NCI-H2227 (cell line): ENCODE data around the gene TSR3.
A peak's percentile ranks its signal among the peaks of the same experiment; 100 is the strongest.

ENCODE experiments used
- DNase-seq: peaks from one replicate; lab custom pipeline; 2025; ENCODE audit not compliant: unreplicated experiment; lab: John Stamatoyannopoulos, UW

Gene TSR3

DNA sequence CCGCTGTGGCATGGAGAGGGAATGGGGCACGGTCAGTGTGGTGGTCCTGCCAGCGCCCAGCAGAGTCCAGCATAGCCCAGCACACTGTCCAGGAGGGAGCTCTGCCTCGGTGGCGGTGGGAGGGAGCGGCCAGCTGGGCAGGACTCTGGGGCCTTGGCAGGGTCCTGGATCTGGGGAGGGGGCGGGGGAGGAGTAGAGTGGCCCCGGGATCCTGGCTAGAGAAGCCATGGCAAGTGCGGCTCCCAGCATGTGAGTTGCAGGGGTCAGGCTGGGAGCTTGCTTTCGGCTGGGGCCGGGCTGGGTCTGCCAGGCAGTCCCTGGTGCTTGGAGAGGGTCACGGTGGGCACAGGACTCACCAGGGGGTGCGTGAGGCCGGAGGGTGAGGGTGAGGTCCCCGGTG, 3.9 kb upstream of the TSR3 start:
- no peak for DNase-seq

- no peak for DNase-seq
Observed at GRCh38 chr16:1354815-1355540, 3.3 kb upstream of the TSR3 start.

DNA sequence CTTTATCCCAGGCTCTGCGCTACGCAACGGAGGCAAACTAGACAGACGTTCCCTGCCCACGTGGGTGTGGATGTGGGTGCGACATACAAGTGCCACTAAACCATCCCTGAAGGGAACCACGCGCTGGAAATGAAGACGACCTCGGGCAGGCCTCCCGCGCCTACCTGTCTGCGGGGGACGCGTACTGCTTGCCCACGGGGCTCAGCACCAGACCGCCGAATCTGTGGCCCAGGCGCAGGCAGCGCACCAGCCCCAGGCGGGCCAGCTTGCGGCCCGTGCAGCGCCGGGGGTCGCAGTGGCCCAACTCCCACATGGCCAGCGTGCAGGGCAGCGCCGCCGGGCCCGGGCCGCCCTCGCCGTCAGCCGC, 480 bp downstream of the TSR3 start:
- DNase-seq, result no peak

DNA sequence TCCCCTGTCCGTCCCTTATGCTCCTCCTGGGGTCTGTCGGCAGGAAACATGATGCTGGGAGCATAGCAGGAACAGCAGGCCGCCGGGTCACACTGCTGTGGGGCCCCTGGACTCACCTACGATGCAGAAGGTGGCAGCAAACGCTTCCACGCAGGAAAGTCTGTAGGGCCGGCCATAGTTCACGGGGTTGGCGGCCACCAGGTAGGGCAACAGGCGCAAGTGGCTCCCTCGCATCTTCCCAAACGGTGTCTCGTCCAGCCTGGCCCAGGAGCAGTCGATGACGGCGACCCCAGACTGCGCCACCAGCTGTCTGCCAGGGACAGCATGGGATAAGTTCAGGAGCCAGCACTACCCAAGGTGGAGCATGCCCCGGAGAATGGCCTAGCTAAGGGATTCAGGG, 987 bp downstream of the TSR3 start:
- DNase-seq, result no peak

- no peak for DNase-seq
Observed at GRCh38 chr16:1349951-1350350, 1.7 kb downstream of the TSR3 start.

DNA sequence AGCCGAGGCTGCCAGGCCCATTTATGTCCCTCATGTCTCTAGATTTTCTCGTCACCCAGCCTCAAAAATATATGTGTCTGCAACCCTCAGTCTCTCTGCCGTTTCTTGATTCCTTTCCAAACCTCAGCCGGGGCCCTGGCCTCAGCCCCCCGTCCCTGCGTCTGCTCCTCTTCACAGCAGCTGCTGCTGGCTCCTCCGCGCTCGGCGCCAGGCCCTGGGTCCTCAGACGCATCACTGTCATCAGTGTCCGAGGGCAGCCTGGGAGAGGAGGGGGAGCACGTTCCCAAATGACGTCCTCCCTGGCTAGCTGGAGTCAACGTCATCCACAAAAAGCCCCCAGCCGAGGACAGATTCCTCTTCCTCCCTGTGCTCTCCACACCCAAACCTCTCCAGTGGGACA, 2.3 kb downstream of the TSR3 start:
- no peak for DNase-seq

DNA sequence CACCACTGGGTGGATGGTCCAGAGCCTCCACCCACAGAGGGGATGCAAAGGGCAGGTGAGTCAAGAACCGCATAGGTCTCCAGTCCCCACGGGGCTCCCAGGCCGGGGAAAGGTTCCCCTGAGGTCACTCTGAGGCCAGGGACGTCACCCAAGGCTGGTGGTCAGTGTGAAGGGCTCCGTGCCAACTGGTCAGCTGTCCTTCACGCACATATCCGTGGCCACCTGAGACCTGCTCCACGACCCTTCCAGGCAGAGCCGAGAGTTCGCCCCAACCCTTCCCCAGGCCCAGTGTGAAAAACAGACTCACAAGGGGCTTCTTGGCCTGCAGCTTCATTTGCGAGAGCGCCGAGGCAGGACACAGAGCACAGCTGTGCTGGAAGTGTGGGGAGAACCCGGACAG, 2.8 kb downstream of the TSR3 start:
- DNase-seq, result no peak

GRCh38 chr16:1348441-1348840, 3.2 kb downstream of the TSR3 start:
- DNase-seq, result no peak

- no peak for DNase-seq
Observed at GRCh38 chr16:1347962-1348361, 3.7 kb downstream of the TSR3 start.

DNA sequence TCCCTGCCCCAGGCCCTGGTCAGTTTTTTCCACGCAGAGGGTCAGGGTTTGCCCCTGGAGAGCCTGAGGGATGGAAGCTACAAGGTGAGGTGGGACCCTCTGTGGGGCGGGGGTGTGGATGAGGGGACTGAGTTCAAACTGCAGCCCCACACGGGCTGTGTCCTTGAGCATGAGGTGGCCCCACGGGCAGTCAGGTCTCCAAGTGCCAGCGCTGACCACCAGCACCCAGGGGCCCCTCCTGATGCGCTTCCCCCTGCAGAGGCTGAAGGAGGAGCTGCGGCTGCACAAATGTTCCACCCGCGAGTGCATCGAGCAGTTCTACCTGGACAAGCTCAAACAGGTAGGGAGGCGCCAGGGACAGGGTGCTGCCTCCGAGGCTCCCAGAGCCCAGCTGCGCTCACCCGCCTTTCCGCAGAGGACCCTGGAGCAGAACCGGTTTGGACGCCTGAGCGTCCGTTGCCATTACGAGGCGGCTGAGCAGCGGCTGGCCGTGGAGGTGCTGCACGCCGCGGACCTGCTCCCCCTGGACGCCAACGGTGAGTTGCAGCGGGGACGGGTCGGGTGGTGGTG, 4.3 kb downstream of the TSR3 start:
- DNase-seq, result no peak

DNA sequence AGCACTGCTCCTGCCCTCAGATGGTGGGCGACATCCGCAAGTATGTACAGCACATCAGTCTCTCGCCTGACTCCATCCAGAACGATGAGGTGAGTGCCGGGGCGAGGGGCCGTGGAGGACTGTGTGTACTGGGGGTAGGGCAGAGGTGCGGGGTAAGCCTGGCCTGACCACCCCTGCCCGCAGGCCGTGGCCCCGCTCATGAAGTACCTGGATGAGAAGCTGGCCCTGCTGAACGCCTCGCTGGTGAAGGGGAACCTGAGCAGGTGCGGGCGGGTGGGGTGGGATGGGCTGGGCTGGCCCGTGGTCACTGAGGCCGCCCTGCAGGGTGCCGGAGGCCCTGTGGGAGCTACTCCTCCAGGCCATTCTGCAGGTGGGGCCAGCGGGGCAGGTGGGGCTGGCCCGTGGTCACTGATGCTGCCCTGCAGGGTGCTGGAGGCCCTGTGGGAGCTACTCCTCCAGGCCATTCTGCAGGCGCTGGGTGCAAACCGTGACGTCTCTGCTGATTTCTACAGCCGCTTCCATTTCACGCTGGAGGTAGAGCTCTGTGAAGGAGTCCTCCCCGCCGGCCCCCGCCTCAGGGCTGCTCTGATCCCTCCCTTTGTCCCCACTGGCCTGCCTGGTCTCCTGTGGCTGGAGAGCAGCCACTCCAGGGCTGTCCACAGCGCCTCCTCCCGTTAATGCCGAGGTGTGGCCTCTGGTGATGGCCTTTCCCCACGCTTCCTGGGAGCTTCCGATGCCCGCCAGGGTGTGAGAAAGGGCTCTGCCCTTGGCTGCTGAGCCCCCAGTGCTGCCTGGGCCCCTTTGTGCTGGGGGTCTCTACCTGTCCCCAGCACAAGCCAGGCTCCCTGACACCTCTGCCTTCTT, 5.0 kb downstream of the TSR3 start:
- no peak for DNase-seq

- no peak for DNase-seq
Observed at GRCh38 chr16:1345651-1346421, 5.8 kb downstream of the TSR3 start.

GRCh38 chr16:1345087-1345486, 6.6 kb downstream of the TSR3 start:
- no peak for DNase-seq

GRCh38 chr16:1344499-1344898, 7.2 kb downstream of the TSR3 start:
- no peak for DNase-seq

DNA sequence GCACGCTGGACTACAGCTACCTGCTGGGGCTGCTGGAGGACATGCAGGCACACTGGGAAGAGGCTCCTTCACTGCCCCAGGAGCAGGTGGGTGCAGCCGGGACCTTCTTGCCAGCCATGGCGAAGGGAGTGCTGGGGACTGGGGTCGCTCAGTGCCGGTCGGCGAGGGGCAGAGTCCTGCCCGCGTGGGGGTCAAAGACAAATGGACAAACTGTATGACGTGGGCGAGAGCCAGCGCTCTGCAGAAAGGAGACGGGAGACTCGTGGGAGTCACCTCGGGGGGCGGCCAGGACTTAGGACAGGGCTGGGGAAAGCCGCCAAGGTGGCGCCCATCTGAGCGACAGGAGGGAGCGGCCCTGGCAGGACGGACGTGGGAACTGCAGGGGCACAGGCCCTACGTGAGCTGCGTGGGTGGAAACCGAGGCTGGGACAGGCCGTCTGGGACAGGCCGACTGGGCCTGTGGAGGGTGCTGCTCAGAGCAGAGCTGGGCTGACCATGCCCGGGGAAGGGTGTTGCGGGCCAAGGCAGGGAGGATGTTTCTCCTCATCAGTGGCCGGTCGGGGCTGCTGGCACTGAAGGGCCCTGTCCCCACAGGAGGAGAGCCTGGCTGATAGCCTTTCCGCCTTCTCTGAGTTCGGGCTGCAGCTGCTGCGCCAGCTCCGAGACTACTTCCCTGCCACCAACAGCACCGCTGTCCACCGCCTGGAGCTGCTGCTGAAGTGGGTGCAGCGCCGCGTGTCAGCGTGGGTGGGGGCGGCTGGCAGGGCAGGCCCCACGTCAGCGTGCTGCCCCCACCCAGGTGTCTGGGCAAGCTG, 8.0 kb downstream of the TSR3 start:
- no peak for DNase-seq

DNA sequence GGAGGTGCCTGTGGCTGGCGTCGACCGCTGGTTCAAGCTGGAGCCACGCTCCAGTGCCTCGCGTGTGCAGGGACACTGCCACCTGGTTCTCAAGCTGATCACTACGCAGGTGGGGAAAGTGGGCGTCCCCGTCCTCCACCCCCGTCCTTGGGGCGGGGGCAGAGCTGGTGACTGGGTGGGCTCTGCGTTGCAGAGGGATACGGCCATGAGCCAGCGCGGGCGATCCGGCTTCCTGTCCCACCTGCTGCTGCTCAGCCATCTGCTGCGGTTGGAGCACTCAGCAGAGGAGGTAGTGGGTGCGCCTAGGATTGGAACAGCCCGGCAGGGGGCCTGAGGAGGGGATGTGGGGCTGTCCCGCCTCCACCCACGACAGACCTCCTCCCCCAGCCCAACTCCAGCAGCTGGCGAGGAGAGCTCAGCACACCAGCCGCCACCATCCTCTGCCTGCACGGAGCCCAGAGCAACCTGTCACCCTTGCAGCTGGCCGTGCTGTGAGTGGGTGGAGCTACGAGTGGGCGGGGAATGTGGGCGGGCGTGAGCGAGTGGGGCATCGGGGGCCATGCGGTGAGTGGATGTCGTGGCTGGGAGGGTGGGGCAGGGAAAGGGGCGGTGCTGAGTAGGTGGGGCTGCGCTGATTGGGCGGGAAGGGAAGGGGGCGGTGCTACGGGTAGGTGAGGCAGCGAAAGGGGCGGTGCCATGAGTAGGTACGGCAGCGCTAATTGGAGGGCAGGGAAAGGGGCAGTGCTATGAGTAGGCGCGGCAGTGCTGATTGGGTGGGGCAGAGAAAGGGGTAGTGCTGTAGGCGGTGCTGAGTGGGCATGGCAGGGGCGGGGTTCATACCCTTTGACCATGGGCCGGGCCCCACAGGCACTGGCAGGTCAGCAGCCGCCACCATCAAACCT, 8.9 kb downstream of the TSR3 start:
- peak; percentile 98 for DNase-seq

DNA sequence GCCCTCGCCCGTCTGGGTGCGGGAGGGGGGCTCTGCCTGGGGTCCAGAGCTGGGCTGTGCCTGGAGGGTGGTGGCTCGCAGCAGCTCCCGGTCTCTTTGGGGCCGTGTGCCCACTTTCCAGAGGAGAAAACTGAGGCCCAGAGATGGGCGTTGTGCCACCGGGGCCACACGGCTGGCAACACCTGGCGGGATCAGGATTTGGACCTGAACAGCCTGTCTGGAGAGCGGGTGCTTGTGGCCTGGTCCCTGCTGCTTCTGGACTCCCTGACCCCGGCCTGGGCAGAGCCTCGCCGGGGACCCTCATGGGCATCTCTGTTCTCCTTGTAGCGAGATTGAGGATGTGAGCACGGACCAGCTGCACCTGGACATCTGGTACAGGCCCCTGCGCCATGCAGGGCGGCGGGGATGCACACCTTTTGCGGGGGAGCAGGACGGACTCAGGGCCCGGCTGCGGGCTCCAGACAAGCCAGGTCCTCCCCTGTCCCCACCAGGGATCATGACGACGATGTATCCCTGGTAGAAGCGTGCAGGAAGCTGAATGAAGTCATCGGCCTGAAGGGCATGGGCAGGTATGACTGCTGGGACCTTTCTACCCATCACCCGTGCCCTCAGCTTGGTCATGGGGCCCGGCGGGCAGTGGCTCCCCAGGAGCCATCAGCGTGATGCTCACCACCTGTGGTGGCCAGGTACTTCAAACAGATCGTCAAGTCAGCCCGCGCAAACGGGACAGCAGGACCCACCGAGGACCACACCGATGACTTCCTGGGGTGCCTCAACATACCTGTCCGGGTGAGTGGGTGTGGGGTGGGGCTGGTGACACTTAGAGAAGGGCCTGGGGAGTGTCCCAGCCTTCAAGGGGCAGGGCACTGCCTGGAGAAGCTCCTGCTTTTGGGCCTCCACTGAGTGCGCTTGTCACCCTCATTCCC, 9.9 kb downstream of the TSR3 start:
- no peak for DNase-seq

DNA sequence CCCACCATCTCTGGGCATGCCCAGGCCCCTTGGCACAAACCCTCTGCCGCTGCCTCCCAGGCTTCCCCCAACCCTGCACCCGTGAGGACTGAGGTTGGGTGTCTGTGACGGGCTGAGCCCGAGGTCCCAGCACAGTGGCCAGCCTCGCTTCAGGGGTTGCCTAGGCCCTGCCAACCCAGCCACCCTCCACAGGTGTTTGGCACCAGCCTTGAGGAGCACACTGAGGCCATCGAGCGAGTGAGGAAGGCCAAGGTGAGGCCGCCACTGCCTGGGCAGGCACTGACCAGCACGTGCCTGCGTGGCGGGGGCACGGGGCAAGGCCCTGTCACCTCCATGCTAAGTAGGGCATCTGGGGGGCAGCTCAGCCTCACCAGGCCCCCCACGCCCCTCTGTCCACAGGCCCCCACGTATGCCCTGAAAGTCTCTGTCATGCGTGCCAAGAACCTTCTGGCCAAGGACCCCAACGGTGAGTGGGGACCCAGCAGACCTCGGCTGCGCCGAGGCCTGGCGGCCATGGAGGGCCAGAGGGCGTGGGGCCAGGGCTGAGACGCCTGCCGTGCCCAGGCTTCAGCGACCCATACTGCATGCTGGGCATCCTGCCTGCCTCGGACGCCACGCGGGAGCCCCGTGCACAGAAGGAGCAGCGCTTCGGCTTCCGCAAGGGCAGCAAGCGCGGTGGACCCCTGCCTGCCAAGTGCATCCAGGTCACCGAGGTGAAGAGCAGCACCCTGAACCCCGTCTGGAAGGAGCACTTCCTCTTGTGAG, 10.8 kb downstream of the TSR3 start:
- no peak for DNase-seq
